ENCODE data around the gene YIPF1. TPM values are rescaled to one million over a fixed set of nuclear protein-coding genes. Genes with fewer than 3 reads are reported as not detected.

Gene YIPF1
- total and polyA plus RNA-seq, 4 donors: 19.9 to 33.3 (median 25.1) TPM

GRCh38 chr1:53834776-53835175 is 54.8 kb downstream of the YIPF1 start:
- DNase-seq: no peak
- Histone ChIP-seq H3K4me1 (ENCODE audit: control insufficient read depth in 5 of 5, insufficient read depth in 5 of 5, low read length in 5 of 5) (peaks cover 0 to 3% (median 2%) of the 10 kb centered on the region in 5 donors), H3K9me3 (ENCODE audit: control insufficient read depth in 4 of 4, insufficient read depth in 3 of 4, low read length in 3 of 4) (no peaks in the 10 kb centered on the region), H3K9ac (ENCODE audit: insufficient read depth in 1 of 2, low read length in 2 of 2) (no peak overlapping the region), H3K27me3 (ENCODE audit: control insufficient read depth in 3 of 3, insufficient read depth in 3 of 3, low read length in 2 of 3) (no peaks in the 10 kb centered on the region), H3K4me3 (no peak overlapping the region), H3K27ac (ENCODE audit: low read depth in 1 of 2, low read length in 1 of 2) (no peak overlapping the region), H3K36me3 (ENCODE audit: control insufficient read depth in 4 of 4, insufficient read depth in 4 of 4, low read length in 4 of 4) (peaks cover 0 to under 1% (median 0%) of the 10 kb centered on the region in 4 donors)
- WGBS, 2 donors: 94 to 95% methylated on average over 11 of the region's 11 CpGs
- ATAC-seq (ENCODE audit: insufficient read depth, low FRiP score): no peak
- TF ChIP-seq CTCF (IDR thresholded peaks at IDR 0.05; ENCODE audit: control extremely low read depth, extremely low read depth): no peak

DNA sequence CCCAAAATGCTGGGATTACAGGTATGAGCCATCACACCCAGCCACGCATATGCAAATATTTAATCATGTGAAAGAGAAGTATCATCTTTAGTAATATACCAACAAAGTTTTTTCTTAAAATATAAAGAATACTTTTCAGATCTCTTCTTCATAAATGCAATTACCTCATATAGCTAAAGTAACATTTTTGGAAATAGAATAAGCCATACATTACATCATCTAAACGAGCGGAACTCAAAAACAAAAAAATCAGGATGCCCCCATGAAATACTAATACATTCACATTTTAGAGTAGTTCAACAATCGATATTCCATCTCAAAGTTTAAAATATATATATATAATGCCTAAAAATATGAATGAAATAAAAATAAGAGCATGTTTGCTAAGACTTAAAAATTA is 56.2 kb downstream of the YIPF1 start:
- WGBS, 2 donors: 94 to 97% methylated on average over 4 of the region's 4 CpGs
- Histone ChIP-seq H3K27me3 (ENCODE audit: control insufficient read depth in 3 of 3, insufficient read depth in 3 of 3, low read length in 2 of 3) (no peaks in the 10 kb centered on the region), H3K4me3 (no peak overlapping the region), H3K9me3 (ENCODE audit: control insufficient read depth in 4 of 4, insufficient read depth in 3 of 4, low read length in 3 of 4) (no peaks in the 10 kb centered on the region), H3K9ac (ENCODE audit: insufficient read depth in 1 of 2, low read length in 2 of 2) (no peak overlapping the region), H3K36me3 (ENCODE audit: control insufficient read depth in 4 of 4, insufficient read depth in 4 of 4, low read length in 4 of 4) (peaks cover 0 to 4% (median 0%) of the 10 kb centered on the region in 4 donors), H3K4me1 (ENCODE audit: control insufficient read depth in 5 of 5, insufficient read depth in 5 of 5, low read length in 5 of 5) (peaks cover 0 to 2% (median 0%) of the 10 kb centered on the region in 5 donors), H3K27ac (ENCODE audit: low read depth in 1 of 2, low read length in 1 of 2) (no peak overlapping the region)
- DNase-seq (no peak), ATAC-seq (ENCODE audit: insufficient read depth, low FRiP score) (no peak)
- no peak for TF ChIP-seq CTCF (IDR thresholded peaks at IDR 0.05; ENCODE audit: control extremely low read depth, extremely low read depth)

- Histone ChIP-seq H3K36me3 (ENCODE audit: control insufficient read depth in 4 of 4, insufficient read depth in 4 of 4, low read length in 4 of 4) (peaks cover 5 to 20% (median 16%) of the 10 kb centered on the region in 4 donors), H3K9me3 (ENCODE audit: control insufficient read depth in 4 of 4, insufficient read depth in 3 of 4, low read length in 3 of 4) (no peaks in the 10 kb centered on the region), H3K4me1 (ENCODE audit: control insufficient read depth in 5 of 5, insufficient read depth in 5 of 5, low read length in 5 of 5) (no peaks in the 10 kb centered on the region), H3K27me3 (ENCODE audit: control insufficient read depth in 3 of 3, insufficient read depth in 3 of 3, low read length in 2 of 3) (no peaks in the 10 kb centered on the region), H3K4me3 (no peak overlapping the region), H3K27ac (ENCODE audit: low read depth in 1 of 2, low read length in 1 of 2) (no peak overlapping the region), H3K9ac (ENCODE audit: insufficient read depth in 1 of 2, low read length in 2 of 2) (no peak overlapping the region)
- WGBS, 2 donors: 96 to 97% methylated on average over 2 of the region's 2 CpGs
- DNase-seq (no peak), ATAC-seq (ENCODE audit: insufficient read depth, low FRiP score) (no peak)
- TF ChIP-seq CTCF (IDR thresholded peaks at IDR 0.05; ENCODE audit: control extremely low read depth, extremely low read depth): no peak
These were observed 63.2 kb downstream of the YIPF1 start for GRCh38 chr1:53826367-53826766.

GRCh38 chr1:53825306-53825705 is 64.3 kb downstream of the YIPF1 start:
- ATAC-seq (ENCODE audit: insufficient read depth, low FRiP score) (no peak), DNase-seq (no peak)
- 90 to 95% methylated on average over 6 of the region's 6 CpGs for WGBS, 2 donors
- no peak overlapping the region for H3K9ac ChIP-seq (ENCODE audit: insufficient read depth in 1 of 2, low read length in 2 of 2)
- H3K36me3 ChIP-seq (ENCODE audit: control insufficient read depth in 4 of 4, insufficient read depth in 4 of 4, low read length in 4 of 4): peaks cover 5 to 20% (median 16%) of the 10 kb centered on the region in 4 donors
- TF ChIP-seq CTCF (IDR thresholded peaks at IDR 0.05; ENCODE audit: control extremely low read depth, extremely low read depth): no peak
- no peaks in the 10 kb centered on the region for H3K27me3 ChIP-seq (ENCODE audit: control insufficient read depth in 3 of 3, insufficient read depth in 3 of 3, low read length in 2 of 3)
- no peaks in the 10 kb centered on the region for H3K4me1 ChIP-seq (ENCODE audit: control insufficient read depth in 5 of 5, insufficient read depth in 5 of 5, low read length in 5 of 5)
- no peak overlapping the region for H3K4me3 ChIP-seq
- no peaks in the 10 kb centered on the region for H3K9me3 ChIP-seq (ENCODE audit: control insufficient read depth in 4 of 4, insufficient read depth in 3 of 4, low read length in 3 of 4)
- no peak overlapping the region for H3K27ac ChIP-seq (ENCODE audit: low read depth in 1 of 2, low read length in 1 of 2)
